Liver (tissue), 3 donors: Measurements from ENCODE around the gene ATXN7L3B.

Experiments
- EGR1 ChIP-seq, 2 donors: IDR thresholded peaks; 2 replicates each; pipeline ENCODE4 v1.6.1; 2016 to 2018; ENCODE audit warnings: antibody characterized with exemption in 2 of 2, low read depth in 2 of 2
- GABPA ChIP-seq, 2 donors: IDR thresholded peaks in 1 of 2; conservative IDR thresholded peaks in 1 of 2; 2 replicates each; pipeline ENCODE4 v1.6.1; 2016; ENCODE audit warnings: antibody characterized with exemption in 2 of 2, mild to moderate bottlenecking in 1 of 2, moderate library complexity in 1 of 2
- JUND ChIP-seq, 2 donors: IDR thresholded peaks; 2 replicates each; pipeline ENCODE4 v1.6.1; 2016; ENCODE audit warnings: antibody characterized with exemption in 2 of 2
- RXRA ChIP-seq, 2 donors: IDR thresholded peaks; 2 replicates each; pipeline ENCODE4 v1.6.1; 2017 to 2018; ENCODE audit warnings: antibody characterized with exemption in 2 of 2, mild to moderate bottlenecking in 1 of 2
- SP1 ChIP-seq: IDR thresholded peaks from 2 replicates; pipeline ENCODE4 v1.6.1; 2018; ENCODE audit warnings: antibody characterized with exemption, mild to moderate bottlenecking
- TAF1 ChIP-seq: conservative IDR thresholded peaks from 2 replicates; pipeline ENCODE4 v1.6.1; 2016; ENCODE audit warnings: antibody characterized with exemption, mild to moderate bottlenecking
- YY1 ChIP-seq: IDR thresholded peaks from 2 replicates; pipeline ENCODE4 v1.6.1; 2016; ENCODE audit warnings: antibody characterized with exemption, mild to moderate bottlenecking
- TF ChIP-seq, protein P1 (sequence below): fragments of 150-350 bp; IDR thresholded peaks from 2 replicates; pipeline ENCODE4 v1.5.1; 2017; ENCODE audit warnings: improper control_type of control experiment, low read depth, low read length; ENCODE audit not compliant: missing input control
- TF ChIP-seq, protein P2 (sequence below): IDR thresholded peaks from 2 replicates; pipeline ENCODE4 v1.6.1; 2016; ENCODE audit warnings: antibody characterized with exemption, mild to moderate bottlenecking
- TF ChIP-seq, protein P3 (sequence below): IDR thresholded peaks from 2 replicates; pipeline ENCODE4 v1.6.1; 2016; ENCODE audit warnings: antibody characterized with exemption
- TF ChIP-seq, protein P4 (sequence below): IDR thresholded peaks from 2 replicates; pipeline ENCODE4 v1.6.1; 2016; ENCODE audit warnings: antibody characterized with exemption
- donor health status: healthy.
- donor health status: healthy.

DNA sequence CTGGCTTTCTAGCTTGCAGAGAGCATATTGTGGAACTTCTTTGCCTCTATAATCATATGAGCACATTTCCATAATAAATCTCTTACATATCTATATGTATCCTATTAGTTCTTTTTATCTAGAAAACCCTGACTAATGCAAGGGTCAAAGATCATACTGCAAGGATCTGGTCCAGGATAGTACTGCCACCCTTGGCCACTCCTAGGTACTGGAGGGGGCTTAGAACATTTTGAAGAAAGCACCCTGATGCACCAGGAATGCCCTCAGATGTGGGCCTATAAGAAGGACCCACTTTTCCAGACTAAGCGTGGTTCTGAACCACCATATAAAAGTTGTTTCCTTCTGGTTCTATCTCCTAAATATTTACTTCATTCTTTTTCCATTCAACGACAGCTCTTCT, 14.6 kb downstream of the ATXN7L3B start:
- TF ChIP-seq, protein P1, sequence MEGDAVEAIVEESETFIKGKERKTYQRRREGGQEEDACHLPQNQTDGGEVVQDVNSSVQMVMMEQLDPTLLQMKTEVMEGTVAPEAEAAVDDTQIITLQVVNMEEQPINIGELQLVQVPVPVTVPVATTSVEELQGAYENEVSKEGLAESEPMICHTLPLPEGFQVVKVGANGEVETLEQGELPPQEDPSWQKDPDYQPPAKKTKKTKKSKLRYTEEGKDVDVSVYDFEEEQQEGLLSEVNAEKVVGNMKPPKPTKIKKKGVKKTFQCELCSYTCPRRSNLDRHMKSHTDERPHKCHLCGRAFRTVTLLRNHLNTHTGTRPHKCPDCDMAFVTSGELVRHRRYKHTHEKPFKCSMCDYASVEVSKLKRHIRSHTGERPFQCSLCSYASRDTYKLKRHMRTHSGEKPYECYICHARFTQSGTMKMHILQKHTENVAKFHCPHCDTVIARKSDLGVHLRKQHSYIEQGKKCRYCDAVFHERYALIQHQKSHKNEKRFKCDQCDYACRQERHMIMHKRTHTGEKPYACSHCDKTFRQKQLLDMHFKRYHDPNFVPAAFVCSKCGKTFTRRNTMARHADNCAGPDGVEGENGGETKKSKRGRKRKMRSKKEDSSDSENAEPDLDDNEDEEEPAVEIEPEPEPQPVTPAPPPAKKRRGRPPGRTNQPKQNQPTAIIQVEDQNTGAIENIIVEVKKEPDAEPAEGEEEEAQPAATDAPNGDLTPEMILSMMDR = no peak
- TF ChIP-seq, protein P2, sequence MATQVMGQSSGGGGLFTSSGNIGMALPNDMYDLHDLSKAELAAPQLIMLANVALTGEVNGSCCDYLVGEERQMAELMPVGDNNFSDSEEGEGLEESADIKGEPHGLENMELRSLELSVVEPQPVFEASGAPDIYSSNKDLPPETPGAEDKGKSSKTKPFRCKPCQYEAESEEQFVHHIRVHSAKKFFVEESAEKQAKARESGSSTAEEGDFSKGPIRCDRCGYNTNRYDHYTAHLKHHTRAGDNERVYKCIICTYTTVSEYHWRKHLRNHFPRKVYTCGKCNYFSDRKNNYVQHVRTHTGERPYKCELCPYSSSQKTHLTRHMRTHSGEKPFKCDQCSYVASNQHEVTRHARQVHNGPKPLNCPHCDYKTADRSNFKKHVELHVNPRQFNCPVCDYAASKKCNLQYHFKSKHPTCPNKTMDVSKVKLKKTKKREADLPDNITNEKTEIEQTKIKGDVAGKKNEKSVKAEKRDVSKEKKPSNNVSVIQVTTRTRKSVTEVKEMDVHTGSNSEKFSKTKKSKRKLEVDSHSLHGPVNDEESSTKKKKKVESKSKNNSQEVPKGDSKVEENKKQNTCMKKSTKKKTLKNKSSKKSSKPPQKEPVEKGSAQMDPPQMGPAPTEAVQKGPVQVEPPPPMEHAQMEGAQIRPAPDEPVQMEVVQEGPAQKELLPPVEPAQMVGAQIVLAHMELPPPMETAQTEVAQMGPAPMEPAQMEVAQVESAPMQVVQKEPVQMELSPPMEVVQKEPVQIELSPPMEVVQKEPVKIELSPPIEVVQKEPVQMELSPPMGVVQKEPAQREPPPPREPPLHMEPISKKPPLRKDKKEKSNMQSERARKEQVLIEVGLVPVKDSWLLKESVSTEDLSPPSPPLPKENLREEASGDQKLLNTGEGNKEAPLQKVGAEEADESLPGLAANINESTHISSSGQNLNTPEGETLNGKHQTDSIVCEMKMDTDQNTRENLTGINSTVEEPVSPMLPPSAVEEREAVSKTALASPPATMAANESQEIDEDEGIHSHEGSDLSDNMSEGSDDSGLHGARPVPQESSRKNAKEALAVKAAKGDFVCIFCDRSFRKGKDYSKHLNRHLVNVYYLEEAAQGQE = no peak
- TF ChIP-seq YY1 (no peak), SP1 (no peak), JUND (IDR thresholded peaks at IDR 0.05) (no peak), GABPA (IDR thresholded peaks at IDR 0.05 in 1 of 2, conservative IDR thresholded peaks at IDR 0.05 in 1 of 2) (no peak), TAF1 (no peak), EGR1 (IDR thresholded peaks at IDR 0.05; ENCODE audit: low read depth in 2 of 2) (no peak), RXRA (IDR thresholded peaks at IDR 0.05) (no peak)
- TF ChIP-seq, protein P3, sequence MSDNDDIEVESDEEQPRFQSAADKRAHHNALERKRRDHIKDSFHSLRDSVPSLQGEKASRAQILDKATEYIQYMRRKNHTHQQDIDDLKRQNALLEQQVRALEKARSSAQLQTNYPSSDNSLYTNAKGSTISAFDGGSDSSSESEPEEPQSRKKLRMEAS = no peak
- TF ChIP-seq, protein P4, sequence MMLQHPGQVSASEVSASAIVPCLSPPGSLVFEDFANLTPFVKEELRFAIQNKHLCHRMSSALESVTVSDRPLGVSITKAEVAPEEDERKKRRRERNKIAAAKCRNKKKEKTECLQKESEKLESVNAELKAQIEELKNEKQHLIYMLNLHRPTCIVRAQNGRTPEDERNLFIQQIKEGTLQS = no peak
